ENCODE results near the gene TALDO1.

TALDO1 gene

DNA sequence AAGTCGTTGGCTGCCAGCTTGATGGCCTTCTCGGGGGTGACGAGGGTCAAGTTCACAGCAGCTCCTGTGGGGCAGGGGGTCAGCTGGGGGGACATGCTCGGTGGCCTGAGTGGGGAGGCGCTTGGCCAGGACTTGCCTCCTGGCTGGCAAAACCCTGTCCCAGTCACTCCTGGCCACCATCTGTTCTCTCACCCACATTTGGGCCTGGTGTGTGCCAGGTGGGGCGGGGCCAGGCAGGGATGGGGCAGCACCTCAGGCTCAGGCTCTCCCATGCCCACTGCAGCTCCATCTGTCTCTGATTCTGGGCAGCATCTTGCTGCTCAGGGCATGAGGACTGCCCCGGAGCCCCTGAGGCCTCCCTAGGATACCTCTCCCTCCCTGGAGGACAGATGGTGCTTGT is 46.3 kb downstream of the TALDO1 start:
- TF ChIP-seq TAF1 (IDR thresholded peaks at IDR 0.05; ENCODE audit: borderline replicate concordance, insufficient read depth, low read length) (no peak), FOXP2 (optimal IDR thresholded peaks at IDR 0.05; ENCODE audit: borderline replicate concordance, extremely low read depth, extremely low read length, insufficient read depth) (no peak), SIN3A (IDR thresholded peaks at IDR 0.05; ENCODE audit: borderline replicate concordance, insufficient read depth, low read length) (no peak), POLR2AphosphoS5 (IDR thresholded peaks at IDR 0.05; ENCODE audit: low read depth, low read length) (no peak), REST (IDR thresholded peaks at IDR 0.05; ENCODE audit: insufficient read depth in 1 of 2, low read depth in 2 of 2, low read length in 2 of 2) (no peak)

DNA sequence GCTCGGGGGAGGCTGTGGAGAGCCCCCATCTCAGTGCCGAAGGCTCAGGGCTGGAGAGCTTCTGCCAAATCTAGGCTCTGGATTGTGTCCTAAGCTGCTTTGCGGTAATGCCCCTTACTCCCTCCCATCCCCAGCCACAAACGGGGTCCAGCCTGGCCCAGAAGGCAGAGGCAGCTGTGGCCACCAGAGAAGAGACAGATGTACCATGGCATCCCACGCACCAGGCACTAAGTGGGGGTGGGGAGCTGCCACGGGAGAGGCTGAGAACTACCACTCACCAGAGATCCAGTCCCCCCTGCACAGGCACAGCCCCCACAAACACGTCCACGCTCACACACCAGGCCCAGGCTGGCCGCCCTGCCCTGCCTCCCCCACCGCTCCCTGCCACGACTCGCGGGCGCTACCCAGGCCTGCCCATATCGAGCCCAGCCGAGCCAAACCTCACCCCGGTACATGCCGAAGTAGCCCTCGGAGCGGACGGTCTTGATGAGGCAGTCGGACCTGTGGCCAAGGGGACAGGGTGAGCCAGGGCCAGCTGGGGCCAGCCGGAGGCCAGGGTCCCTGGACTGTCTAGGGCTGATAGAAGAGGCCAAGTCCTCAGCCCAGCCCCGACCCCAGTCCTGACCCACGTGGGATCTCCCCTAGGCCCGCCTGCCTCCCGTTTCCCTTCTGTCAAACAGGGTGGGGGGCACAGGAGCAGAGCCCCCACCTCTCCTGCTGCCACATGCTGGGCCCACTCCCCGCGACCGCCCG is 46.9 kb downstream of the TALDO1 start:
- TF ChIP-seq TAF1 (IDR thresholded peaks at IDR 0.05; ENCODE audit: borderline replicate concordance, insufficient read depth, low read length), result no peak
- TF ChIP-seq FOXP2 (optimal IDR thresholded peaks at IDR 0.05; ENCODE audit: borderline replicate concordance, extremely low read depth, extremely low read length, insufficient read depth), result no peak

DNA sequence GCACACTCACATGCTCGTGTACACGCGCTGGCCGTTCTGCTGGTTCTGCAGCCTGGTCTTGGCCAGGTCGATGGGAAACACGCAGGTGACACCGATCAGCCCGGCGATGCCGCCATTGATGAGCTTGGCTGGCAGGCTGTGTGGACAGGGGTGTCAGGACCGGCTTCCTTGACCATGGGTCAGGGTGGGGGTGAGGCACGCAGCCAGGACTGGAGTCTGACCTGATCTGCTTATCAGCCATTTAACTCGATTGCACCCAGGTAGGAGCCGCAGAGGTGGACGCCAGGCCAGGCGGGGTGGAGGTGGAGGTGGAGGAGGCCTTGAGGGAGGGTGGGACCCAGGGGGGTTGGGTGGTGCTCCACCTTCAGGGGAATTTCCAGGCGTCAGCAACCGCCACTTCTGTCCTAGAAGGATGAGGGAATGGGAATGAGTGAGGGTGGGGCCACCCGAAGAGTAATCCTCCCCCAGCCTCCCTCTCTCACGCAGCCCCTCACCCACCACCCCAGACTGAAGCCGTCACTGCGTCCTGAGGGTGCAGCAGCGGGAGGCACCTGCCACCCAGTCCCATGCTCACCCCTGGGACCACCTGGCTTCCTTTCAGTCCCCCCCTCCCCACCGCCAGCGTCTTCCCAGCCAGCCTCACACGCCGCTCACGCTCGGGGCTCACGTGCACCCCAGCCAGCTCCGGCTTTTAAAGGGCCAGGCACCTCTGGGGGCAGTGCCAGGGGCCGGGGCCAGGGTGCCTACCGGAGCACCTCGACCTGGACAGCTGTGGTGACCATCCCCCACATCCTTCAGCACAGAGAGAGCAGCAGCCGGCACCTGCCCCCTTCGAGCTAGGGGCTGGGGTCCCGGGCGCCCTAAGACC is 47.7 kb downstream of the TALDO1 start:
- TF ChIP-seq POLR2AphosphoS5 (IDR thresholded peaks at IDR 0.05; ENCODE audit: low read depth, low read length), result no peak
- TF ChIP-seq TAF1 (IDR thresholded peaks at IDR 0.05; ENCODE audit: borderline replicate concordance, insufficient read depth, low read length), result no peak
- no peak for TF ChIP-seq FOXP2 (optimal IDR thresholded peaks at IDR 0.05; ENCODE audit: borderline replicate concordance, extremely low read depth, extremely low read length, insufficient read depth)
- TF ChIP-seq SIN3A (IDR thresholded peaks at IDR 0.05; ENCODE audit: borderline replicate concordance, insufficient read depth, low read length), result no peak
- TF ChIP-seq REST (IDR thresholded peaks at IDR 0.05; ENCODE audit: insufficient read depth in 1 of 2, low read depth in 2 of 2, low read length in 2 of 2), result no peak

DNA sequence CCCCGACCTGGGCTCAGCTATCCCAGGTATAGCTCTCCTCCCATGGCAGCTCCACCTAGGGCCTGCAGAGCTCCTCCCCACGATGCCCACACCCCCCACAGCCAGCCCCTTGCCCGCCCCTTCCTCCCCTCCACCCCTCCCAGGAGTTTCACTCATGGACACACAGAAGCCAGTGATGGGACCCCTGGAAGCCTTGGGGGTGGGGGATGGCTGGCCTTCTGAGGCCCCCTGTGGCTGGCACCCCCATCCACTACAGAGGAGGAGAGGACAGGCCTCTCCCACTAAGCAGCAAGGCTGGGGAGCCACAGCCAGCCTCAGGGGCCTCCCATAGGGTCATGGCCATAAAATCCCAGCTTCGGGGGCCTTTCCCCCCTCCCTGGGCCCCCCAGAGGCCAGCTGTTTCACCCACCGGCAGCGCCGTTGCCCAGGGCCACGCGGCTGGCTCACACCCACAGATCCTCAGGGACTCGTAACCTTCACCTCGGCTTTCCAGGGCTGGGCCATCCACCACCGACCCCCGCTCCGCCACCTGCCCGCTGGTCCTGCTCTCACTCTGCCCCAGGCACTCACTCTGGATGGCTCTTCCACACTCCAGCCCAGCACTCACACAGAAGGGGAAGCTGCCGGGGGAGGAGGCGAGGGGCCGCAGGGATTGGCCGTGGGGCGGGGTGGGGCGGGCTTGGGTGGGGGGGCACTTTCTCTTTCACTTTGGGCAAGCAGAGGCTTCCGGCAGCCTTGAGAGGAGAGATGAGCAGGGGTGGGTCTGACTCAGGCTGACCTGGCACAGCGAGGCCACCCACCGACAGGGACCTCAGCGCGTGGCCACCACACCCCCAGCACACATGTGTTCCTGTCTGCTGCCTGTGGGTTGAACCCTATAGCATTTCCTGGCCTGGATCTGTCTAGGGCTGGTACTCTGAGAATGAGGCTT is 48.6 kb downstream of the TALDO1 start:
- TF ChIP-seq FOXP2 (optimal IDR thresholded peaks at IDR 0.05; ENCODE audit: borderline replicate concordance, extremely low read depth, extremely low read length, insufficient read depth) (no peak), SIN3A (IDR thresholded peaks at IDR 0.05; ENCODE audit: borderline replicate concordance, insufficient read depth, low read length) (peak; percentile 96; the same call in 1 of the 2 replicates), POLR2AphosphoS5 (IDR thresholded peaks at IDR 0.05; ENCODE audit: low read depth, low read length) (peak; percentile 71; the same call in 1 of the 2 replicates), TAF1 (IDR thresholded peaks at IDR 0.05; ENCODE audit: borderline replicate concordance, insufficient read depth, low read length) (0 out of 2 replicates have a peak, but pooled peaks have one; percentile 47), REST (IDR thresholded peaks at IDR 0.05; ENCODE audit: insufficient read depth in 1 of 2, low read depth in 2 of 2, low read length in 2 of 2) (no peak)

Data from PFSK-1 (cell line).